DMS153 treated with DMSO at 0.1 percent for 48 hours (cell line): ENCODE results near the gene NRG4.
"Not testable (repeated sequence)": the region's sequence is repeated elsewhere in the genome, so short reads cannot be mapped to it uniquely, and the experiment has no call there.

Experiments
- DNase-seq: peaks from one replicate; lab custom pipeline; 2025; ENCODE audit not compliant: unreplicated experiment; lab: John Stamatoyannopoulos, UW

NRG4 gene, protein sequence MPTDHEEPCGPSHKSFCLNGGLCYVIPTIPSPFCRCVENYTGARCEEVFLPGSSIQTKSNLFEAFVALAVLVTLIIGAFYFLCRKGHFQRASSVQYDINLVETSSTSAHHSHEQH

GRCh38 chr15:76011627-76012551 is at the start of gene NRG4:
Gene NRG4, minus strand, starts transcription at chr15:76012424. Its CDS starts 1,194 bp downstream, at chr15:76011230.
- DNase-seq: no peak

DNA sequence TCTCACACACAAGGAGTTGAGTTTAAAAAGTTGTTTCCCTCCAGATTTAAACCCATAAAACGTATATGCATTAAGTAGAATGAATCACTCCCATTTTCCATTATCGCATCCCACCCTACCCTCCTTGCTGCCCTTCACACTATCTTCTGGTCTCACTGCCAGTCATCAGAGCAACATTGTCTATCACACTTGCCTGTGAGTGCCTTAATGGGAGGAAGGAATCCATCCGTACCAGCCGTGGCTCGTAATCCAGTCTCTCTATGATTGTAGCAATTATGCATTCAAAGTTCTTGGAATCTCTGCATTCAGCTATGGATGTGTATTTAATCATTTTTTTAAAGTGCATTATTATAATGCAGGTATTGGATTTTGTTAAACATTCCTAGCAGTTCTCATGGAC is 49.5 kb upstream of the NRG4 start:
- DNase-seq: no peak

DNA sequence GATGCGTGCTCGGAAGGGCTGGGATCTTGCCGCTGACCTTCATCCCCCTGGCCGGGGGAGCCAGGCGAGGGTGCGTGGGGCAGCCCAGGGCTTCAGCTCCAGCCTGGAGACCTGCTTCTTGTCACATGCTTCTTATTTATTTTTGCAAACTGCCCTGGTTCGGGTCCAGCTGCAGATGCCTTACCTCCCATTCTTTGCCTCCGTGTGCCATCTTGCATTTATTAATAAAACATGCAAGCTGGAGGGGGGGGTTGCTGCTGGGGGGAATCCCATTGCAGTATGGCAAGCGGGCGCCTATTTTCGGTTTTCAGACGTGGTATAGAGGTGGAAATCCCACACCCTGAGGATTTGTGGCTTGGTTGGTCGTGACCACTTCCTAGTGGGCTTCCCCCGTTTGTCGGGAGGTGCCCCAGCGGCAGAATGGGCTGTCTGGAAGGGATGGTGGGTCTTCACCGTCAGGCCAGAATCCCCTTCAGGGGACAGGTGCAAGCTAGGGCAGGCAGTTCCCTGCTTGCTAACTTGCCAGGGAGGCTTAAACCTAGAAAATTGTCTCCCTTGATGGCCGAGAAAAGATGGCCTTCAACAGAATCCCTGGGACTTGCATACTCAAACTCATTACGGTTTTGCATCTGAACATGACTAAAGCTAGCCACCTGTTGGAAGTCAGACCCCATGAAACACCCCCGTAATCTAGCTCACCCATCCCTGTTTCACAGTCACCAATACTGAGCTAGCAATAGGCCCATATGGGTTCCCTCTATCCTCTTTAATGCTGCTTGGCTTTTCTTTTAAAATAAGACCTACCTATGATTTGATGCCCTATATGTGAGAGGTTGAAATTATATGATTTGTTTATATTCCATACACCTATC is 48.1 kb upstream of the NRG4 start:
- no peak for DNase-seq

- DNase-seq: no peak
Observed at GRCh38 chr15:76059320-76060117, 47.3 kb upstream of the NRG4 start, which contains the start of gene TMEM266. Gene TMEM266, plus strand, starts transcription at chr15:76059985. Its CDS starts 74,279 bp downstream, at chr15:76134264.

GRCh38 chr15:76058714-76059319 is 46.6 kb upstream of the NRG4 start:
- no peak for DNase-seq

DNA sequence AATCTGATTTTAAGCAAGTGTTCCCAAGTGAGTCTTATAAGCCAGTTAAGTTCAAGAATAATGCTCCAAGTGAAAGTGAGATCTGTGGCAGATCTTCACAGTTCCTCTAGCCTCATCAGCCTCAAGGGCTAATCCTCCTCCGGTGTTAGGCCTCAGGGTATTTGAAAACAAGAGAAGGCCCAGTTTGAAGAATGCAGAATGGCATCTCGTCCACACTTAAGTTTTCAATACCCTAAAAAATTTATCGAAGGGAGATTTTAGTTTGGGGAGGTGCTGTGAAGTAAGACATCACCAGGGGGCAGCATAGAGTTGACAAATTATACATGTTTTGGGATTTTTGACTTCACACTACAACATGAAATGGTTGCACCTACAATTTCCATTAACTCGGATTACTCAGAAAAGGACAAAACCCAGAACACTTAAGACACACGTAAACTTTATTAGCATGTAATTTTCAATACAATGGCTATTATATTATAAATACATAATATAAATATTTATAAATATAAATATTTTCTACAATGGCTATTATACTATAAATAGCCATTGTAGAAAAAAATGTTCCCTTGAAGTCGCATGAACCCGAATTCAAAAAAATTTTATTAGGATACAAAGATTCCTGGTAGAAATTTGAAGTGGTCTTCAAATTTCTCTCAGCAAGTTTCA is 45.2 kb upstream of the NRG4 start:
- DNase-seq: no peak

- DNase-seq: no peak
Observed at GRCh38 chr15:76056931-76057330, 44.7 kb upstream of the NRG4 start.

- not testable (repeated sequence) for DNase-seq
Observed at GRCh38 chr15:76054201-76054600, 42.0 kb upstream of the NRG4 start.

GRCh38 chr15:76038512-76038911 is 26.3 kb upstream of the NRG4 start:
- DNase-seq: no peak

DNA sequence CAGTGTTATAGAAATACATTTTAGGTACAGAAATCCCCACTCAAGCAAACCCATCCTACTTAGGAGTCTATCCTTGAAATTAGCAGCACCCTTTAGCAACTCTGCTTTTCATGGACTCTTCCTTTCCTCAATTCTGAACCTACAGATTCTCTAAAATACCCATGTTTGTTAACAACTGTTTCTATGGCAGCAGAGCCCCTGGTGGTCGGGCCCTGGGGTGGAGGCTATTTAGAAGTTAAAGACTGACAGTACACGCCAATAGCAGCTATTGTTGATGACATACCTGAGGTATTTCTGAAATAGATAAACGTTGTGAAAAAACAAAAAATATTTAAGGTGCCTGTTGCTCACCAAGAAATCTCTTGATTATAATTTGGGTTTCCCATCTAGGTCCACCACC is 23.4 kb upstream of the NRG4 start:
- no peak for DNase-seq

GRCh38 chr15:76034111-76034510 is 21.9 kb upstream of the NRG4 start:
- no peak for DNase-seq

DNA sequence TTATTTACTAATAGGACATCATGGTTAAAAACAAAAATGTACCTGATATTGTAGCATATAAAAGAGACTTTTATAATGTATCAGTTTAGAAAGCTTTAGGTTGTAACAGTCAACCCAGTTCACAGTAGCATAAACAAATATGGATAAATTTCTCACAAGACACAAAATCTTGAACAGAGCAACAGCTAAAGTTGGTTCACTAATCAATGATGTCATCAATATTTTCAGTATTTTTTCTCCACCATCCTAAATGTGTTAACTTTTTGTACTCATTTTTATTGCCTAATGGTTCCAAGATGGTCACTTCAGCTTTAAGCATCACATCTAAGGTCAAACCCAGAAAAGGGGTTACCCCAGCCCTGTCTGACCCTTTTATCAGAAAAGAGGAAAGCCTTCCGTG is 21.2 kb upstream of the NRG4 start:
- DNase-seq: no peak

- no peak for DNase-seq
Observed at GRCh38 chr15:76032046-76032445, 19.8 kb upstream of the NRG4 start.

GRCh38 chr15:76024021-76024768 is 12.0 kb upstream of the NRG4 start:
- DNase-seq: no peak

- not testable (repeated sequence) for DNase-seq
Observed at GRCh38 chr15:76013470-76013869, 1.2 kb upstream of the NRG4 start.

DNA sequence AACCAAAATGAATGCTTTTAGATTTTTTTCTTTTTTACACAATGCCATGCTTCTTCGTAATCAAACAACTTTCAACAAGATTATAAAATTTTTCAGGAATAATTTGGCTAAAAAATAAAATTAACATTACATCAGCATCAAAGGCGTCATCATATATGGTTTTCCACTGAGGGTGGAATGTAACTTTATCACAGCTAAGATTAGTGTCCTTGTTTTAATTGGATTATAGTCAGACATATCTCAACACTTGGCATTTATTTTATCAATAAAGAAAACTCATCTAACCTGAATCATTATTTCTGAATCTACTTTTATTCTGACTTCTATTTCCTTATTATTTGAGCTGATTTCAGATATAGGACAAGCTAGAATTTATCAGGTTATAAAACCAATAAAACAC is 1.6 kb downstream of the NRG4 start:
- no peak for DNase-seq

DNA sequence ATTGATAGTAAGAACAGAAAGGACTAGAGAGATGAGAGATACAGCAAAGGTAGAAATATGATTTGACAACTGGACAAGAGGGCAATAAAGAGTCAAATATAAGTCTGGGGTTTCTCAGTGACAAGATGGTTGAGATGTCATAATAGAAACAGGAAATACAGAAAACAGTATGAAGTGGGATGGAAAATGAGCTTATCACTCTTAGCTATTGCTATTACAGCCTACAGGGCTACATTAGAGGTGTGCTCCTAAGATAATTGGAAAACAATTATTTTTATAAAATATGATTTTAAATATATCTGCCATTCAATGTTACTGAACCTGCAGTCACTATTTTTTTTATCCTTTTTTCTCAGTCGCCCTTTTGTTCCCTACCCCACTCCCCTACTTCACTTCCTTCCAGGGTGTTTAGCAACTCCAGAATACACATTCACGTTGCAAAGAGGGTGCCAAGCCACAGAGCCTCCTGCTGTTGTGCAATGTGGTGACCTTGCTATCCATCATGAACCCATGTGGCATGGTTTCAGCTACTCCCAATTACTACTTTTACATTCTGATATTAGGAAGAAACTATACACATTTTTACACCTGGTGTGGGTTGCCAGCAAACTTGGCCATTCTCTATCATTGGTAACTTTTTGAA is 6.0 kb downstream of the NRG4 start:
- DNase-seq: no peak

GRCh38 chr15:76003364-76003763 is 8.9 kb downstream of the NRG4 start:
- no peak for DNase-seq

DNA sequence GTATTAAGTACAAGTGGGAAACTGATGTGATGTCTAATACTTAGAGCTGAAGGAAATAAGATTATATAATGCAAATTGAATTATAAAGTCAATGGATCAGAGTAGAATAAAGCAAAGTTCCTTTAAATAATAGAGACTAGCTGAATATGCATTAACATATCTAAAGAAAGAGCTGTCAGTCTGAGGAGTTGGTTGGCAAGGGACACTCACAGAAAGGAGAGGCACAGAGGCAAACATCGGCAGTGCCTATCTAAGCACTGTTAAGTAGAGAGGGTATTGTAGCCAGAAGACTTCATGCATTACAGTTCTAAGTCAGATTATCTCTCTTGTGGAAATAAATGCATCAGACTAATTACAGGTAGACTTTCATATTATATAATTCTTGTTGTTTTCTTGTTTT is 16.6 kb downstream of the NRG4 start:
- DNase-seq: no peak
